Omental fat pad (tissue), 4 donors: ENCODE data around the gene LTC4S. TPM values are rescaled to one million over a fixed set of nuclear protein-coding genes. Genes with fewer than 3 reads are reported as not detected.

Source experiments
- ATAC-seq: fragments of 150-250 bp; one replicate; pipeline ENCODE4 v1.9.1; 2016; ENCODE audit warnings: mild to moderate bottlenecking, moderate library complexity; ENCODE audit not compliant: low FRiP score
- DNase-seq: peaks from one replicate; pipeline ENCODE4 v3.0.0-alpha.2; 2019; ENCODE audit warnings: low spot score
- CTCF ChIP-seq, 3 donors: fragments of 450-650 bp; IDR thresholded peaks; one replicate each; pipeline ENCODE4 v1.5.1; 2016 to 2017; ENCODE audit warnings: antibody characterized with exemption in 3 of 3, mild to moderate bottlenecking in 3 of 3, moderate library complexity in 2 of 3
- total RNA-seq, 4 donors: library from RNA; depleted of rRNA; stranded (reverse); fragments of >200 nt; gene quantifications; one replicate each; pipeline ENCODE4 v1.1.0, GENCODE V29; 2016

Gene LTC4S
- total RNA-seq, 4 donors from 2014 or later = 7.1 to 15.1 (median 12.0) TPM

- TF ChIP-seq CTCF (IDR thresholded peaks at IDR 0.05) = no peak
- ATAC-seq (no peak), DNase-seq (no peak)
Measured at GRCh38 chr5:179769796-179770195, 24.0 kb upstream of the LTC4S start.

- no peak for TF ChIP-seq CTCF (IDR thresholded peaks at IDR 0.05)
- DNase-seq (no peak), ATAC-seq (no peak)
Measured at GRCh38 chr5:179771311-179771895, 22.4 kb upstream of the LTC4S start.

GRCh38 chr5:179772351-179772750, 21.4 kb upstream of the LTC4S start:
- TF ChIP-seq CTCF (IDR thresholded peaks at IDR 0.05) = no peak
- ATAC-seq = no peak
- DNase-seq = no peak

- TF ChIP-seq CTCF (IDR thresholded peaks at IDR 0.05) = no peak
- ATAC-seq (no peak), DNase-seq (no peak)
Measured at GRCh38 chr5:179773686-179774040, 20.1 kb upstream of the LTC4S start.

GRCh38 chr5:179774442-179774841, 19.3 kb upstream of the LTC4S start:
- no peak for ATAC-seq
- no peak for TF ChIP-seq CTCF (IDR thresholded peaks at IDR 0.05)
- DNase-seq = no peak

GRCh38 chr5:179776411-179776938, 17.3 kb upstream of the LTC4S start:
- TF ChIP-seq CTCF (IDR thresholded peaks at IDR 0.05) = no peak
- DNase-seq = no peak
- ATAC-seq = no peak

- DNase-seq (no peak), ATAC-seq (no peak)
- TF ChIP-seq CTCF (IDR thresholded peaks at IDR 0.05) = no peak
Measured at GRCh38 chr5:179777456-179777855, 16.3 kb upstream of the LTC4S start.
